Mammary epithelial cell (primary cell): Measurements from ENCODE around the gene MCMBP.

Experiments used
- EZH2 ChIP-seq: IDR thresholded peaks from 2 replicates; pipeline ENCODE4 v1.6.1; 2012; ENCODE audit warnings: low read length, inconsistent platforms, borderline replicate concordance
- TF ChIP-seq, protein P1 (sequence below), 2 donors: IDR thresholded peaks in 1 of 2; conservative IDR thresholded peaks in 1 of 2; 2 replicates each; pipeline ENCODE4 v1.5.1; 2011 to 2012; ENCODE audit warnings: inconsistent platforms in 2 of 2, low read length in 2 of 2, mild to moderate bottlenecking in 2 of 2, control low read depth in 1 of 2, low read depth in 1 of 2; ENCODE audit not compliant: insufficient read depth in 1 of 2; ENCODE audit errors: extremely low read depth in 1 of 2

GRCh38 chr10:119863951-119864565, 8.6 kb downstream of the MCMBP start:
- TF ChIP-seq, protein P1, sequence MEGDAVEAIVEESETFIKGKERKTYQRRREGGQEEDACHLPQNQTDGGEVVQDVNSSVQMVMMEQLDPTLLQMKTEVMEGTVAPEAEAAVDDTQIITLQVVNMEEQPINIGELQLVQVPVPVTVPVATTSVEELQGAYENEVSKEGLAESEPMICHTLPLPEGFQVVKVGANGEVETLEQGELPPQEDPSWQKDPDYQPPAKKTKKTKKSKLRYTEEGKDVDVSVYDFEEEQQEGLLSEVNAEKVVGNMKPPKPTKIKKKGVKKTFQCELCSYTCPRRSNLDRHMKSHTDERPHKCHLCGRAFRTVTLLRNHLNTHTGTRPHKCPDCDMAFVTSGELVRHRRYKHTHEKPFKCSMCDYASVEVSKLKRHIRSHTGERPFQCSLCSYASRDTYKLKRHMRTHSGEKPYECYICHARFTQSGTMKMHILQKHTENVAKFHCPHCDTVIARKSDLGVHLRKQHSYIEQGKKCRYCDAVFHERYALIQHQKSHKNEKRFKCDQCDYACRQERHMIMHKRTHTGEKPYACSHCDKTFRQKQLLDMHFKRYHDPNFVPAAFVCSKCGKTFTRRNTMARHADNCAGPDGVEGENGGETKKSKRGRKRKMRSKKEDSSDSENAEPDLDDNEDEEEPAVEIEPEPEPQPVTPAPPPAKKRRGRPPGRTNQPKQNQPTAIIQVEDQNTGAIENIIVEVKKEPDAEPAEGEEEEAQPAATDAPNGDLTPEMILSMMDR (conservative IDR thresholded peaks at IDR 0.05 in 1 of 2, IDR thresholded peaks at IDR 0.05 in 1 of 2; ENCODE audit: extremely low read depth in 1 of 2, insufficient read depth in 1 of 2, low read depth in 1 of 2, low read length in 2 of 2): no peak
- TF ChIP-seq EZH2: no peak
